ENCODE data around the gene SLC39A3.

SLC39A3 gene

GRCh38 chr19:2739602-2740313 is at the start of gene SLC39A3:
Gene SLC39A3, minus strand, starts transcription at chr19:2740017. Its CDS starts 2,760 bp downstream, at chr19:2737257.
- DNase-seq = peak; percentile 98

- no peak for DNase-seq
These were observed 48.4 kb upstream of the SLC39A3 start for GRCh38 chr19:2788237-2788636.

GRCh38 chr19:2787115-2787514 is 47.3 kb upstream of the SLC39A3 start:
- no peak for DNase-seq

GRCh38 chr19:2785244-2785997 is 45.6 kb upstream of the SLC39A3 start, which contains the start of gene THOP1:
Gene THOP1, plus strand, starts transcription at chr19:2785503. Its CDS starts 160 bp downstream, at chr19:2785663.
- peak; percentile 100 for DNase-seq

GRCh38 chr19:2783781-2784145 is 43.9 kb upstream of the SLC39A3 start:
- no peak for DNase-seq

GRCh38 chr19:2782936-2783780 is 43.3 kb upstream of the SLC39A3 start, which contains the start of gene SGTA:
Gene SGTA, minus strand, starts transcription at chr19:2783273. Its CDS starts 14,205 bp downstream, at chr19:2769068.
- peak; percentile 100 for DNase-seq

- DNase-seq = peak; percentile 37
These were observed 42.6 kb upstream of the SLC39A3 start for GRCh38 chr19:2782329-2782935.

- DNase-seq = no peak
These were observed 40.5 kb upstream of the SLC39A3 start for GRCh38 chr19:2780284-2780683.

- no peak for DNase-seq
These were observed 39.4 kb upstream of the SLC39A3 start for GRCh38 chr19:2779121-2779740.

GRCh38 chr19:2777952-2778683 is 38.3 kb upstream of the SLC39A3 start:
- no peak for DNase-seq

GRCh38 chr19:2775556-2776430 is 36.0 kb upstream of the SLC39A3 start:
- DNase-seq = no peak

- no peak for DNase-seq
These were observed 35.2 kb upstream of the SLC39A3 start for GRCh38 chr19:2774953-2775555.

GRCh38 chr19:2774083-2774679 is 34.4 kb upstream of the SLC39A3 start:
- no peak for DNase-seq

GRCh38 chr19:2771786-2772674 is 32.2 kb upstream of the SLC39A3 start:
- no peak for DNase-seq

GRCh38 chr19:2770055-2771013 is 30.5 kb upstream of the SLC39A3 start:
- no peak for DNase-seq

- no peak for DNase-seq
These were observed 29.4 kb upstream of the SLC39A3 start for GRCh38 chr19:2769218-2769617.
